Measurements from ENCODE around the gene STK32C.

STK32C gene

GRCh38 chr10:132265890-132266496 is 41.8 kb downstream of the STK32C start:
- no peak for DNase-seq (ENCODE audit: low read depth)
- no peak for TF ChIP-seq CTCF (IDR thresholded peaks at IDR 0.05; ENCODE audit: insufficient read depth, low read depth, low read length, missing control alignments)
- H3K4me3 ChIP-seq (ENCODE audit: low read depth, low read length), result no peak overlapping the region

GRCh38 chr10:132264966-132265889 is 42.5 kb downstream of the STK32C start:
- DNase-seq (ENCODE audit: low read depth), result no peak
- no peak overlapping the region for H3K4me3 ChIP-seq (ENCODE audit: low read depth, low read length)
- TF ChIP-seq CTCF (IDR thresholded peaks at IDR 0.05; ENCODE audit: insufficient read depth, low read depth, low read length, missing control alignments), result no peak

- H3K4me3 ChIP-seq (ENCODE audit: low read depth, low read length), result no peak overlapping the region
- no peak for TF ChIP-seq CTCF (IDR thresholded peaks at IDR 0.05; ENCODE audit: insufficient read depth, low read depth, low read length, missing control alignments)
- no peak for DNase-seq (ENCODE audit: low read depth)
These were observed 43.3 kb downstream of the STK32C start for GRCh38 chr10:132264306-132264950.

GRCh38 chr10:132263866-132264265 is 43.9 kb downstream of the STK32C start:
- no peak for TF ChIP-seq CTCF (IDR thresholded peaks at IDR 0.05; ENCODE audit: insufficient read depth, low read depth, low read length, missing control alignments)
- H3K4me3 ChIP-seq (ENCODE audit: low read depth, low read length), result no peak overlapping the region
- DNase-seq (ENCODE audit: low read depth), result no peak

GRCh38 chr10:132259702-132260482 is 47.9 kb downstream of the STK32C start:
- no peak for DNase-seq (ENCODE audit: low read depth)
- H3K4me3 ChIP-seq (ENCODE audit: low read depth, low read length), result no peak overlapping the region
- no peak for TF ChIP-seq CTCF (IDR thresholded peaks at IDR 0.05; ENCODE audit: insufficient read depth, low read depth, low read length, missing control alignments)

GRCh38 chr10:132258423-132258822 is 49.3 kb downstream of the STK32C start:
- DNase-seq (ENCODE audit: low read depth), result no peak
- no peak overlapping the region for H3K4me3 ChIP-seq (ENCODE audit: low read depth, low read length)
- TF ChIP-seq CTCF (IDR thresholded peaks at IDR 0.05; ENCODE audit: insufficient read depth, low read depth, low read length, missing control alignments), result no peak

Measured in GM12865 (cell line).